HG02938 (cell line): ENCODE data around the gene PBX2.
"Not testable (repeated sequence)": the region's sequence is repeated elsewhere in the genome, so short reads cannot be mapped to it uniquely, and the experiment has no call there.

ENCODE experiments used
- ATAC-seq: cut with Tn5 transposase; IDR thresholded peaks from one replicate; pipeline ENCODE4 v1.9.1; 2021; ENCODE audit warnings: mild to moderate bottlenecking, moderate library complexity; ENCODE audit not compliant: unreplicated experiment

PBX2 gene

DNA sequence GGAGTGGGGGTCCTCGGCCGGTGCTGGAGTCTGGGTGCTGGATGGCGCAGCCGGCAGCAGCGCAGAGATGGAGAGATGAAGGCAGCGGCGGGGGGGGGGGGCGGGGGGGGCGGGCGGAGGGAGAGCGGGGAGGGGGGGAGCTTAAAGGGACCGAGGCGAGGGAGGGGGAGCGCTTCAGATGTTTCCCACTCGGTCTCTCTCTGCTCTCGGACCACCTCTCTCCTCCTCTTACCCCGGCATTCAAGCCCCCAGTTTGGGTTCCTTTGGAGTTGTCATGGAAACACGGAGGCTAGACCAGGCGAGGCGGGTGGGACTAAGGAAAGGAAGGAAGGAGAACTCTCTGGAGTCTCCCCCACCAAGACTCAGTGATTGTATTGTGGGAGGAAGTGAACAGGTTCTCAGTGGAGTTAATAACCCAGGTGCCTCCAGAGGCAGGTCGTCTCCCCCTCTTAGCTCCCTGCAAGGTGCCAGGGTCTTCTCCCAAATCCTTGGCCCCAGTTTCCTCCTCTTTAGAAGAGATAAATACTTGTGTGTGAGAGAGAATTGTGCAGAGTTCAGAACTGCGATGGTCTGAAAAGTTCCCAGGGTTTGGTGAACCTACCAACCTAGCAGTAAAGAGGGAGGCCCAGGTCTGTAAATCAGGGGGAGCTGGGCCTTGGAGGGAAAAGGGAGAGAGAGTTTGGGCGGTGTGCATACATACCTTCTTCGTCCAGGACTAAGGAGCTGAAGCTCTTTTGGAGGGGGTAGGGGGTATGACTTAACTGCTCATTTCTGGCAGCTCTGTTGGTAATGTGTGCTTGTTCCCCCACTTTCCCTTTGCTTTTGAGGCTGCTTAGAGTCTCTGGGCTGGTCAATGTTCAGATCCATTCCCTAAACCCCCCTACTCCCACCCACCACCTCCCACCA lies 37.9 kb downstream of the PBX2 start, which contains the start of gene PRRT1:
PRRT1 (minus strand) TSS at position 77 of the 906 bp plus-strand sequence. CDS start 112 bp downstream, outside the sequence.
- ATAC-seq = no peak

DNA sequence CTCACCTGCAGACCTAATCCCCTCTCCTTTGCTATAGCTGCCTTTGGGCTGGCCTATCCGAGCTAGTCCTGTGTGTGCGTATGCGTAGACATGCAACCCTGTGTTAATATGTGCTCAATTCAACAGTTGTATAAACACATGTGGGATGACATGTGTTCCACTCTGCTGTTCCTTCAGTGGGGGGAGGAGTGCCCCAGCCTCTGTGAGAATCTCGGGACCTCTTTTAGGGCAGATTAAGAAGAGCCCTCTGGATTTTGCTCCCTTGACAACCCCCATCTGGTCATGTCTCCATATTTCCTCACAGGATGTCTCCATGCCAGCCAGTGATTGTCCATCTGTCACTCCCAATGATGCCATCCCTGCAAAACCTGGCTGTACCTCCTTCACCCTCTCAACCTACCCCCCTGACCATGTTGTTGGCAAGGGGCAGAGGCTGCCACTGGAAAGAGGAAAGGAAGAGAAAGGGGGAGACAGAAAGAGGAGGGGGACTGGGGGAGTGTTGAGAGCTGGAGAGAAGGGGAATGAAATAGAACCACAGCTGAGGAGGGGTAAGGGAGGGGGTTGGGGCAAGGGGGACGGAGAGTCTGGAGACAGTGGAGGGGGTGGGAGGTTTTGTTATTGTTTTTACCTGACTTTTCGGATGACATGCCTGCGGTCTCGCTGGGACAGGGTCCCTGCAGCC lies 38.7 kb downstream of the PBX2 start:
- ATAC-seq = no peak

DNA sequence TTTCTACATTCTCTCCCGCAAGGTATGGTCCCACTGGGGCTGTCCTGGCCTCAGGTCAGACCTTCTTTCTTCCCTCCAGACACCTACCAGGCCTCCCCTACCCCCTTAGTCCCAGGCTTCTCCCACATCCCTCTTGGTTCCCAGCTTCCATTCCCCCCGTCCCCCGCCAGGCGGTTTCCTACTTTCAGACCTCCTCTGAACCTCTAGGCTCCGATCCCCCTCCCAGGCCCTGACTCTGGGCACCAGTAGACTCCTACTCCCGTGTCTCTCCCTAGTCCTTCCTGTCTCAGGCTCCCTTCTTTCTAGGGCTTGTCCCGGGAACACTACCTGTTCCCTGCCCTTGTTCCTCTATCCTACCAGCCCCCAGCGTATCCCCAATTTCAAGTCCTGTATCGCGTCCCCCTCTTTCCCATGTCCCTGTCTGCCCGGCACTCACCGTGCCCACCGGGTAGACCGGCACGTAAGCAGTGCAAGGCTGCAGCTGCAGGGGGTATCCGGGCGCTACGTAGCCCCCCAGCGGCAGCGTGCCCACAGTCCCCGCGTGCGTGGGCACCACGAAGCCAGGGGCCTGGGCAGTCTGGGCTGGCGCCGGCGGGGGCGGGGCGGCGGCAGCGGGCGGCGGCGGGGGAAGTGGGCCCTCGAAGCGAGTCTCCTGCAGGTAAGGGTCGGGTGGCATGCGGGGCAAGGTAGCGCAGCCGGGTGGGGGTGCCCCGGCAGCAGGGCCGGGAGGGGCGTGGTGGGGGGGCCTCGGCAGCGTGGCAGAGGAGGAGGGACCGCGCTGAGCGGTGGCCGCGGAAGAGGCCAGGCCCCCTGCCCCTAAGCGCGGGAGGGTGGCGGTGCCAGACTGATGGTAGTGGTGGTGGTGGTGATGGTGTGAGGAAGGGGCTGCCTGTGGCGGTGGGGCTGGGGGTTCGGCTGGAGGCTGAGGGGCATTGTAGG lies 39.8 kb downstream of the PBX2 start:
- no peak for ATAC-seq

DNA sequence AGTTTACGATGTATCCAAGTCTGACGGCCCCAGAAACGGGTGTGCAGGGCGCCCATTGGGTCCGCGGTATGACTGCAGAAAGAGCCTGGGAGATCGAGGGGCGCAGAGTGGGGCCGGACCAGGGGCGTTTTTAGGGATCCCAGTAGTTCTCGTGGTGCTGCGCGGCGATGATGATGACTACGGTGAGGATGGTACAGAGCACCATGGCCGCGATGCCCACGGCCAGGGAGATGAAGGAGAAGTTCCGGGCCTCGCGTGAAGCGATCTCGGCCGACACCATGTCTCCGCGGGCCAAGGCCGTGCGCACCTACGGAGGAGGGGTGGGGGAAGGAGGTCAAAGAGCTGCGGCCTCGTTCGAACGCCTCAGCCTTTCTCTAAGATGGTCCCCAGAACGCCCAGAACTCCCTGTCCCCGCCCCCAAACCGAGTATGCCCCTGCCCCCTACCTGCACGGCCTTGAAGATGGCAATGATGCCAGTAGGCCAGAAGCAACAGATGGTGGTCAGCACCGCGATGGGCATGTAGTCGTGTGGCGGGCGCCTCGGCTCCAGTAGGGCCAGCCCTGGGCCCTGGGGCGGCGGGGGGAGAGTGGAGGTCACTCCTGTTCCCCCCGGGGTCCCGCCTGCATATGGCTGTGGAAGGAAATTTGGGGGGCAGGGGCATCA lies 40.8 kb downstream of the PBX2 start:
- ATAC-seq = no peak

DNA sequence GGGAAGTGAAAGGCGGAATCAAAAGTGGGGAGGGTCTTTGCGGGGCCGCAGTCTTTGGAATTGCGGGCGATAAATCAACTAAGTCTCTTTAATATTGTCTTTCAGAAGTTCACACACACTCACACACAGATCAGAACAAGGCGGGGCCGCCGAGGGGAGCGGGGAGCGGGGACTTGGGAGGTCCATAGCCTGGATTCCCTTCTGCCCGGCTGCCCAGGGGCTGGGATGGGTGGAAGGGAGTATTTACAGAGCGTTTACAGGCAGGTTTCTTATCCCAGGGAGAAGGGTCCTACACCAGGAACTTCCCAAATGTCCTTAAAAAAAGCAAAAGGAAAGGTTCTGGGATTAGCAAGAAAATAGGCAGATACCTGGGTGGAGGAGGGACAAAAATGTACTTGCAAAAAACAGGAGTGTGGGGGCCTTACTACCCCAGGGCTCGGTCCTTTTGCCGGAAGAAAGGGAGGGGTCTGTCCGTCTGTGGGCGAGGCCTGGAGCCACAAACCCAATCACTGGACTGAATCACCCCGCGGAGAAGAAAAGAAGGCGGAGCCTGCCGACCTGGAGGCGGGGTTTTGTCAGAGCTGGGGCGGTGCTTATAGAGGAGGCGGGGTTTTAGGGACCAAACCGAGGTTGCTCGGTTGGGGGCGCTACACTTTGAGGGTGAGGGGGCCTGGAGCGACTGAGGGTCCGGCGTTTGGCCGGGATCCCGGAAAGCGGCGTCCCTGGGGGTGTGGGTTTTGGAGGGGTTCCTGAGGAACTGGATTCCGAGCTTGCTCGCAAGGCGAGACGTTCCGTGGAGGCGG lies 41.5 kb downstream of the PBX2 start:
- ATAC-seq = no peak

DNA sequence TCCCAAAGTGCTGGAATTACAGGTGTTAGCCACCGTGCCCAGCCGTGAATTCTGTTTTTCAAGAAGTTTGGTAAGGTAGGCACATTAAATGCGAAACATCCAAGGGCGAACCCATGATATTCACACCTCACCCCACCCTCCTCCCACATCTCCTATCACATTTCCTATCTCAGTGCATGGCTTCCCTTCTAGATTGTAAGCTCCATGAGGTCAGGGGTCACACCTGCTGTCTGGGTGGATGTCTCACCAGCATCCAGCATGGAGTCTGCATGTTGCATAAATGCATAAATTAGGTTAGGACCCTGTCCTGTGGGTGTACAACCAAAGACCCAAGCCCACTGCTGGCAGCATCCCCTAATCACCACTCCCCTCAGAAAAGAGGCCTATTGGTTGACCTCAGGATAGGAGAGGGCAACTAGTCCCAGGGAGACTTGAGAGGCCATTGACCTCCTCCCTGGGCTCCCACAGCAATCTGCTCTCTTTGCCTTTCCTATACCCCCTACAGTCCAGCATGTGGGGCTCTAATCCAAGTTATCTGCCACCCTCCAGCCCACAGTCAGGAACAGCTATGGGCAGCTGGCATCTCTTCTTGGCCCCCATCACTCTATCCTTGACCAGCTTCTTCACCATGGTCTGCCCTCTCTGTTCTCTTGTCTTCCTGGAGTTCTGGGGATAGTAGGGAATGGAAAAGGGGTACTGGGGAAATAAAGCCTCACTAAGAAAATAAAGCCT lies 42.4 kb downstream of the PBX2 start:
- ATAC-seq = no peak

DNA sequence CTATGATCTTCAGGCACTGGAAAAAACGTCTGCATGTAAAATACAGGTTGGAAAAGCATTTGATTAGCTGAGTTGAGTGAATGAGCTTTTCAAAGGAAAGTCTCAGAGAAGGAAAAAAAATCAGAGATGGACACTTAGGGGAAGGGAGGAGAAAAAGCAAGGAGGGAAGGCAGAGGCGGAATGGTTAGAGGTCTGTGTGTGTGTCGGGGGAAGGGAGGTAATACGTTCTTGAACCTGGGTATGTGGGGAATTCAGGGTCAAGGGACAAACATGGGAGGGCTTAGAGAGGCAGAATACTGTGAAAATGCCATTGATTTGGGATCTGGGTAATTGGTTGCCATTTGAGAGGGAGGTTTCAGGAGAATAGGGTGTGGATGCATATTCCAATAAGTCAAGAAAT lies 43.3 kb downstream of the PBX2 start:
- no peak for ATAC-seq

DNA sequence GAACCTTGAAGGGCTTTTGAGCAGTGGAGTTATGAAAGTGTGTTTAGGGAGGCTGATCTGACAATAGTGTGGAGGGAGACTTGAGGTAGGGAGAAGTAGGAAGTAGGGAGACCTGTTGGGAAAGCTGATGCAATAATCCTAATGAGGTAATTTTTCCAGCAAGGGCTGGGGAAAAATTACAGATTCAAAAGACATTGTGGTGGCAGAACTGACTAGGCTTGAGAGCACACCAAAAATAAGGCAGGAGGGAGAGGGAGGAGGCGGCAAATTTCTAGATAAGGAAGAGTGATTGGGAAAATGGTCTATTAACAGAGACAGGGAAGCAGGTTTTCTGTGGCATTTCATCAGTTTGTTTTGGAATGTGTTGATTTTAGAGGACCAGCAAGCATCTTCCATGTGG lies 43.7 kb downstream of the PBX2 start:
- ATAC-seq = no peak

DNA sequence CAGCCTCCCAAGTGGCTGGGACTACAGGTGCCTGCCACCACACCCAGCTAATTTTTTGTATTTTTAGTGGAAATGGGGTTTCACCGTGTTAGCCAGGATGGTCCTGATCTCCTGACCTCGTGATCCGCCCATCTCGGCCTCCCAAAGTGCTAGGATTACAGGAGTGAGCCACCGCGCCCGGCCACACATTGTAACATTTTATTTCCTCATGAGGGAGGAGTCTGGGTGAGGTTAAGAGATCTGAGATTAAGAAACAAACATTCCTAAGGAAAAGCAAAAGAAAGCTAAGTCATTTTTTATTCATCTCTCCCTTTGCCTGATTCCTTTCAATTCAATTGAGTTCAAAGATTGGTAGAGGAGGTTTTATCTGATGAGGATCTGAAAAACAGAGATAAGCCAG lies 45.8 kb downstream of the PBX2 start:
- not testable (repeated sequence) for ATAC-seq

DNA sequence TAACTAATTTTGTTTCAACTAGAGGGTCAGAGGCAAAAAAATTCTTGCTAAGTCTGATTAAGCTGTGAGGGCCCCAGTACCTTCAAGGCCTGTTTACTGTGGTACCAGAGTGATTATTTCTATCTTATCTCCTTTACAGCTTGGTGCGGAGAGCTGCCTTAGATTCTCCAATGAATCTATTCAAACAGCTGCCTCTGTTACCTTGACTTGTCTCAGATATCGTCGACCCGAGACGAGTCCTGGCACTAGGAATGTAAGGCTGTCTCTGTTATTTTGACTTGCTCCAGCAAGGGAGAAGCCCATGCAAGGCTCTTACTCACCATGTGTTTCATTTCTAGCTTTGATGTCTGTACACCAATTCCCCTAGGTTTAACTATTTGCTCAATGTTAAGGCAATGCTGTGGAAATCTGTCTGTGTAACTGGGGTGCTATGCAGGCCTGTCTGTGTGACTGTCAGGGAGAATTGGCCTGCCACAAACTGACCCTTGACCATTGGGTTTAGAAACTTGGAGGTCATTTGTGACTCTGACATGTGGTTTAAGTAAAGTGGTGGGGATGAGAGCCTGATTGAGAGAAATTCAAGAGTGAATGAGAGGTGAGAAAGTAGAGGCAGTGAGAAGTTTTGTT lies 49.5 kb downstream of the PBX2 start:
- ATAC-seq = no peak

DNA sequence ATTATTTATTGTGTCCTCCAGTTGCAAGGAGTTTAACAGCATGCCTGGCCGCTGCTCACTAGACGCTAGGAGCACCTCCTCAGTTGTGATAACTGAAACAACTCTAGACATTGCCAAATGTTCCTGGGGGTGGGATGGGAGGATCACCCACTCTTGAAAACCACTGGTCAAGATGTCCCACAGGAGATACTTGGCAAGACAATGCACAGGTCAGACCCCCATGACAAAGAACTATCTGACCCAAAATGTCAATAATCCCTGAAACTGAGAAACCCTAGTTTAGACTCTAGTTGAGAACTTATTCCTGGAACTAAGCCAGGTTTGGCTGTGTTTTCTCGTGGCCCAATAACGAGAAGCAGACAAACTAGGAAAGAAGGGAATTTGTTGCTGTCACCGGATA lies 50.4 kb downstream of the PBX2 start:
- no peak for ATAC-seq

DNA sequence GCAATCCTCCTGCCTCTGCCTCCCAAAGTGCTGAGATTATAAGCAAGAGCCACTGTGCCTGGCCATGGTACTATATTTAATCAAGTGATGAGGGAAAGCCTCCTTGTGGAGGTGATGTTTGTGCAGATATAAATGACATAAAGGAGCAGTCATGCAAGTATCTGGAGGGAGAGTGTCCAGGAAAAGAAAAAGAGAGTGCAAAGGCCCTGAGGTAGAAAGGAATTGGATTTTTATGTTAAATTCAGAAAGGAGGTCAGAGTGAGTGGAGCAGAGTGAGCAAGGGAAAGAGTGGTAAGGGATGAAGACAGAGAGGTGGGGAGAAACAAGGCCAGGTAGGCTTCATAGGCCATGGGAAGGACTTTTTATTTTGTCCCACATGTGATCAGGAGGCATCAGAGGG lies 52.5 kb downstream of the PBX2 start:
- no peak for ATAC-seq
